HG03520 (cell line): ENCODE results near the gene ATG13.
"Not testable (repeated sequence)": the region's sequence is repeated elsewhere in the genome, so short reads cannot be mapped to it uniquely, and the experiment has no call there.

Source experiments
- ATAC-seq: cut with Tn5 transposase; IDR thresholded peaks from one replicate; pipeline ENCODE4 v1.9.1; 2021; ENCODE audit warnings: mild to moderate bottlenecking, moderate library complexity; ENCODE audit not compliant: unreplicated experiment

ATG13 gene

GRCh38 chr11:46694607-46695006, 77.3 kb downstream of the ATG13 start:
- ATAC-seq, result no peak

- no peak for ATAC-seq
Measured at GRCh38 chr11:46695345-46696211, 78.2 kb downstream of the ATG13 start.

DNA sequence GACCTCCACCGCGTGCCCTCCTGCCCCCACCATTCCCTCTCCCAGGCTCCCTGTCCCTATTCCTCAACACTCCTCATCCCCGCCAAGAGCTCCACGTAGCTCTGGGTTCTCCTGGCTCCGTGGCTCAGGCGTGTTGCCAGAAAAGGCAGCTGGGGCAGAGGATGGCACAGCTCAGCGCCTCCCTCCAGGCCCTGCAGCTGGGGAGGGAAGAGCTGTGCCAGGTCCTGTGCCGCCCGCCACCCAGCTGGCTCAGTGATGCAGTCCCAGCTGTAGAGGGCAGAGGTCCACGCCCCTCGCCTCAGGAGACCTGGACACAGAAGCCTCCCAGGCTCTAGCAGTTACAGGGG, 78.8 kb downstream of the ATG13 start:
- ATAC-seq, result no peak

GRCh38 chr11:46697303-46697702, 80.0 kb downstream of the ATG13 start:
- no peak for ATAC-seq

DNA sequence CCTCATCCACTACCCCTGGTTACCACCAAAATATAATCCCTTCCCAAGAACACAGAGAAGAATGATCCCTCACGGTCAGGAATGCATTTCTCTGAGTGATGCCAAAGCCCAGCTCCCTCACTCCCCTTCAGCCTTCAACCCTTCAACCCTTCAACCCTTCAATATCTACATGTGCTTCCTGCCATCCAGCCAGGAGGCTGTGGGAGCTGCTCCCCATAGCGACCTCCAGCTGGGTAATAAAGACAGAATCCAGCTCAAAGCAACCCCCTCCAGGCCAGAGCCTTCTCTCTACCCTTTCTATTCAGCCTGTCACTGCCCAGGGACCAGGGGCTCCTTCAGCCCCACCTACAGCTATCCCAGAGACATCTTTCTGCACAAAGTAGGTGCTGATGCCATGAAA, 80.4 kb downstream of the ATG13 start:
- ATAC-seq, result no peak

DNA sequence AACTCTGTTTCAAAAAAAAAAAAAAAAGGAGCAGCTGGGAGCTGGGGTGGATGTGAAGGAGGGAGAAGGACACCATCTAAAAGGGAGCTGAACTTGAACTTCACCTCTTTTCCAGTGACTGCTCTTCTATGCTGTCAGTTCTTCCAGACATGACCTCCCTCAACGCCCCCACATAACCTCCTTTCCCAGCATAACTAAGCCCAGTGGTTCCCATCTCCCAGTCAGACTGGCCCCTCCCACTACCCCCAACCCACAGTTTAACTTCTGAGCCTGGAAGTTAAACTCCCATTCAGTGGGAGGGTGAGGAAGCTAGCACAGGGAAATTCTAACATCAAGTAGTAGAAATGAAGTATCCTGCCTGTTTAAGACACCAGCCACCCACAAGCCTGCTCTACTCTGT, 81.2 kb downstream of the ATG13 start:
- no peak for ATAC-seq

- ATAC-seq, result peak; percentile 83
Measured at GRCh38 chr11:46700241-46701077, 83.1 kb downstream of the ATG13 start, which contains the start of the genes ARHGAP1 and ZNF408. Gene ARHGAP1, minus strand, starts transcription at chr11:46700619. Its CDS starts 4,512 bp downstream, at chr11:46696107. Gene ZNF408, plus strand, starts transcription at chr11:46701031. Its CDS starts 17 bp downstream, at chr11:46701048.

GRCh38 chr11:46701078-46701654, 83.8 kb downstream of the ATG13 start:
- ATAC-seq, result no peak

- ATAC-seq, result no peak
Measured at GRCh38 chr11:46705070-46705688, 87.8 kb downstream of the ATG13 start.

DNA sequence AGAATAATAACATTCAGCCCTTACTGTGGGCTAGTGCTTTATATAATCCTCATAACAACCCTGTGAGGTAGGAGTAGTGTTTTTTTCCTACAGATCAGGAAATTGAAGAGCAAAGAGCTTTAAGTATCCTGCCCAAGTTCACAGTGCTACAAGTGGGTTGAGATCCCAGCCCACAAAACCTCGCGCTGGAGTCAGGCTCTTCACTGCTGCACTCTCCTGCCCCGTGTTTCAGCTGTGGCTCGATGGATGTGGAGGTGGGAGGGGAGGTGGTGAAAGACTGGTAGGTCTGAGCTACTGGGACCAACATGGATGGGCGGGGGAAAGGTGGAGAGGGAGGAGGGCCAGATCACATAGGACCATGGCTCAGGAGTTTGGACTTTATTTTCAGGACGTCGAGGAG, 89.5 kb downstream of the ATG13 start:
- ATAC-seq, result no peak

GRCh38 chr11:46709351-46709750, 92.0 kb downstream of the ATG13 start:
- not testable (repeated sequence) for ATAC-seq

DNA sequence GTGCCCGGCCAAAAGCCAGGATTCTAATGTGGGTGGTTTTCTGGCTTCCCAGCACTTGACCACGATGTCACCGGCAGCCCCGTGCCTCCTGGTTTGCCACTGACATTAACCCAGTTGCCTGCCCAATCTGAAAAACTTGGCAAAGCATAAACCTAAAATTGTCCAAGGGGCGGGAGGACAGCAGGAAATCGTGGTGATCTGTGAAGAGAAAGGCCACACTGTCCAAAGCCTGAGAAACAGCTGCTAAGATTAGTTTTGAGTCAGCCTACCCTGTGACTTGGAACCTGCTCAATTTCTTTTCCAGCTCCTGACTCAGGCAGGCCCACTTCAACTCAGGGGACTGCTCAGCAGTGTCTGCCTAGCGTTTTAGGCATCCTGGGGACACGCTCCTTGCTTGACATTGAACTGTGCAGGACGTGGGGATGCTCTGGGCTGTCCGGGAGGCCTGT, 93.5 kb downstream of the ATG13 start:
- ATAC-seq, result no peak

DNA sequence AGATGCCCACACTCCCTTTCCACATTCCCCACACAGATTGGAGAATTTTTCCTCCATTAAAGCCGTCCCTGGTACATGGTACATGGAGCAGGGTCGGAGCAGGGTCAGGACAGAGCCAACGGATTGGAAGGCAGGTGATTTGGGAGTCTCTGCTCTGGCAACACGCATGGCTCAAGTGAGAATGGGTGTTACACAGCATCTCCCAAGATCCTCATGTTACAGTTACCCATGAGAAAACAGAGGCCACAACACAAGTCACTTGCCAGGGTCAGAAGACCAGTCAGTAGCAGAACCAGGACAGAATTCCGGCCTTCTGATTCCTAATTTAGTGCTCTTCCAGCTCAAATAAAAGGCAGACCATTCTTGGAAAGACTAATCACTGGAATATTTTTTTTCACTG, 94.0 kb downstream of the ATG13 start:
- no peak for ATAC-seq

- ATAC-seq, result no peak
Measured at GRCh38 chr11:46712874-46713576, 95.7 kb downstream of the ATG13 start.

- not testable (repeated sequence) for ATAC-seq
Measured at GRCh38 chr11:46717825-46718154, 100.4 kb downstream of the ATG13 start.

DNA sequence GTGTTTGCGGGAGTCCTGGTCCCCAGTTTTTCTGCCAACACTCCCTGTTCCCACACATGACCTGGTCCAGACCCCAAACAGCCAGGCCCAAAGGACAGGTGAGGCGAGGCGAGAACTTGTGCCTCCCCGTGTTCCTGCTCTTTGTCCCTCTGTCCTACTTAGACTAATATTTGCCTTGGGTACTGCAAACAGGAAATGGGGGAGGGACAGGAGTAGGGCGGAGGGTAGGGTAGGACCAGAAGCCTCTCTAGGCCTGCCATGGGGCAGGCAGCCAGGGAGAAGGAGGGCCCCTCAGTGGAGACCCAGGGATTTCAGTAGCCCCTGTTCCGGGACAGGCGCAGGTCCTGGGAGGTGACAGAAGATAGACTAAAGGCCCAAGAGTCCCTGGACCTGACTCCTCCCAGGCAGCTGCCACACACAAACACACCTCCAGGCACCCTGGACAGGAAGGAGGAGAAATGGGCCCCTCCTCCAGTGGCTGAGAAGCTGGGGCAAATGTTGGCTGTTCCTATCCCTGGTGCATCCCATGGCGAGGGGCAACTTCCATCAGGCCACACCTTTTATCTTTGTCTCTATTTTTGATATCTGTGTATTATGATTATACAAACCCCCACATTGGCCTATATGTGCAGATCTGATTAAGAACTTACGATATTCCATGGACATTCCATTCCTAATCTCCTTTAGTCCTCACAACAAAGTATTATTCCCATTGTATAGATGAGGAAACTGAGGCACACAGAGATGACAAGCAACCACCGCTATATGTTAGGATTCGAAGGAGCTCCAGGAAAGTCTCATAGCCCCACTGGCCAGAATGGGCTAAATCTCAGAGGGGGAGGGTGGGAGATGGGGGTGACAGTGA, 101.0 kb downstream of the ATG13 start:
- ATAC-seq, result no peak

- ATAC-seq, result no peak
Measured at GRCh38 chr11:46719048-46719542, 101.7 kb downstream of the ATG13 start, which contains the start of gene F2. Gene F2, plus strand, starts transcription at chr11:46719213. Its CDS starts 23 bp downstream, at chr11:46719236.

GRCh38 chr11:46719543-46720218, 102.3 kb downstream of the ATG13 start:
- no peak for ATAC-seq

- ATAC-seq, result no peak
Measured at GRCh38 chr11:46721286-46721685, 103.9 kb downstream of the ATG13 start.
